Motor neuron (in vitro differentiated cells): ENCODE measurements around the gene MYOF. TPM values are rescaled to one million over a fixed set of nuclear protein-coding genes. Genes with fewer than 3 reads are reported as not detected.

Experiments
- ATAC-seq, 8 experiments: fragments of 200-7000 bp; cut with Tn5 transposase; replicated peaks in 6 of 8; 2 replicates each; pipeline ENCODE4 v1.8.0; 2021; ENCODE audit warnings: mild to moderate bottlenecking in 8 of 8, moderate library complexity in 8 of 8
- H3K27ac ChIP-seq, 2 donors: fragments of 250-450 bp; sonication (Bioruptor Pico); 2 replicates each; pipeline ENCODE4 v1.9.0; 2021; ENCODE audit warnings: antibody characterized with exemption in 2 of 2, mild to moderate bottlenecking in 2 of 2, moderate library complexity in 1 of 2
- H3K4me1 ChIP-seq, 2 donors: fragments of 250-450 bp; sonication (Bioruptor Pico); replicated peaks in 1 of 2; 2 replicates each; pipeline ENCODE4 v1.6.1; 2021; ENCODE audit warnings: antibody characterized with exemption in 2 of 2, mild to moderate bottlenecking in 2 of 2, moderate library complexity in 1 of 2
- H3K4me3 ChIP-seq, 5 donors: fragments of 250-450 bp; sonication (Bioruptor Pico); 2 replicates each; pipeline ENCODE4 v1.9.0; 2021; ENCODE audit warnings: antibody characterized with exemption in 5 of 5, mild to moderate bottlenecking in 5 of 5, moderate library complexity in 4 of 5
- WGBS, 10 experiments: fragments of 450-650 bp; shearing (Covaris generic); methylation state at CpG; one replicate each; pipeline ENCODE4 v1.0.0; 2022; 5-methylcytosine and 5-hydroxymethylcytosine counted together
- in situ Hi-C, 9 experiments: fragments of 400-800 bp; cut with MboI; loops; one replicate each; pipeline ENCODE4 v1.15.0; 2021; ENCODE audit warnings: low sequenced_read_pairs in 9 of 9, low pct_unique_long_range_greater_than_20kb in 2 of 9; ENCODE audit not compliant: unreplicated experiment in 9 of 9
- total RNA-seq, 8 experiments: library from RNA; unstranded; fragments of 300-600 nt; gene quantifications; 2 replicates each; pipeline versions ENCODE4 v1.2.3 to v1.2.4, GENCODE V29; 2022

Gene MYOF
- total RNA-seq, 8 experiments from 2014 or later: 0.29 to 258 (median 13.7) TPM

GRCh38 chr10:93386631-93387369 is 95.3 kb downstream of the MYOF start:
- peak in 4 of 8 experiments; percentile 54 to 68 (median 60) for ATAC-seq
- Histone ChIP-seq H3K4me1 (no peaks in the 10 kb centered on the region), H3K27ac (no peak overlapping the region), H3K4me3 (no peak overlapping the region)
- in situ Hi-C loops: loop anchor here in 5 of 9 experiments (10.0 to 25.0 kb wide), 3 partner anchors 98 to 301 kb away; partner anchors contain the start of genes MYOF (in 4 of the 5) and CEP55 (in 2 of the 5)
- WGBS, 10 experiments: 43 to 95% (median 80%) methylated on average over 1 to 6 of the region's 14 CpGs; no CpG with 5 or more reads in 2 of the 10 experiments

GRCh38 chr10:93385345-93385744 is 96.8 kb downstream of the MYOF start:
- Histone ChIP-seq H3K27ac (no peak overlapping the region), H3K4me1 (no peaks in the 10 kb centered on the region), H3K4me3 (no peak overlapping the region)
- no peak for ATAC-seq
- WGBS, 10 experiments: 77 to 100% (median 85%) methylated on average over 1 to 2 of the region's 2 CpGs; no CpG with 5 or more reads in 3 of the 10 experiments
- in situ Hi-C loops: loop anchor here in 5 of 9 experiments (10.0 to 25.0 kb wide), 3 partner anchors 99 to 302 kb away; partner anchors contain the start of genes MYOF (in 4 of the 5) and CEP55 (in 2 of the 5)

- WGBS, 10 experiments: 70 to 100% (median 99%) methylated on average over 1 to 6 of the region's 7 CpGs; no CpG with 5 or more reads in 2 of the 10 experiments
- in situ Hi-C loops: loop anchor here in 5 of 9 experiments (10.0 to 25.0 kb wide), 3 partner anchors 101 to 303 kb away; partner anchors contain the start of genes MYOF (in 4 of the 5) and CEP55 (in 2 of the 5)
- Histone ChIP-seq H3K4me1 (no peaks in the 10 kb centered on the region), H3K27ac (no peak overlapping the region), H3K4me3 (no peak overlapping the region)
- ATAC-seq: no peak
These were observed 98.1 kb downstream of the MYOF start for GRCh38 chr10:93384006-93384405.

GRCh38 chr10:93383562-93383981 is 98.6 kb downstream of the MYOF start:
- no peak overlapping the region for H3K27ac ChIP-seq
- H3K4me1 ChIP-seq: no peaks in the 10 kb centered on the region
- ATAC-seq: peak in 2 of 8 experiments; percentile 7 to 32
- no peak overlapping the region for H3K4me3 ChIP-seq
- in situ Hi-C loops: loop anchor here in 5 of 9 experiments (10.0 to 25.0 kb wide), 3 partner anchors 101 to 304 kb away; partner anchors contain the start of genes MYOF (in 4 of the 5) and CEP55 (in 2 of the 5)
- 14 to 100% (median 84%) methylated on average over 1 to 6 of the region's 6 CpGs; no CpG with 5 or more reads in 3 of the 10 experiments for WGBS, 10 experiments

- Histone ChIP-seq H3K4me3 (no peak overlapping the region), H3K4me1 (peaks cover 5 to 7% of the 10 kb centered on the region in 2 donors), H3K27ac (no peak overlapping the region)
- 34 to 92% (median 77%) methylated on average over 1 to 5 of the region's 5 CpGs; no CpG with 5 or more reads in 1 of the 10 experiments for WGBS, 10 experiments
- ATAC-seq: no peak
- in situ Hi-C loops: loop anchor here in 8 of 9 experiments (10.0 to 25.0 kb wide), 3 partner anchors 105 to 307 kb away; partner anchors contain the start of genes MYOF (in 8 of the 8) and CEP55 (in 2 of the 8)
These were observed 102.2 kb downstream of the MYOF start for GRCh38 chr10:93379731-93380575.

- in situ Hi-C loops: loop anchor here in 7 of 9 experiments (10.0 to 25.0 kb wide), 3 partner anchors 106 to 308 kb away; partner anchors contain the start of genes MYOF (in 6 of the 7) and CEP55 (in 2 of the 7)
- no peak overlapping the region for H3K4me3 ChIP-seq
- H3K4me1 ChIP-seq: peaks cover 5 to 7% of the 10 kb centered on the region in 2 donors
- H3K27ac ChIP-seq: no peak overlapping the region
- 20 to 100% (median 78%) methylated on average over 1 to 3 of the region's 3 CpGs; no CpG with 5 or more reads in 4 of the 10 experiments for WGBS, 10 experiments
- no peak for ATAC-seq
These were observed 103.0 kb downstream of the MYOF start for GRCh38 chr10:93378997-93379730.

GRCh38 chr10:93378039-93378438 is 104.1 kb downstream of the MYOF start:
- Histone ChIP-seq H3K4me3 (no peak overlapping the region), H3K4me1 (peaks cover 5 to 7% of the 10 kb centered on the region in 2 donors), H3K27ac (no peak overlapping the region)
- WGBS, 10 experiments: 88 to 100% (median 100%) methylated on average over 2 of the region's 2 CpGs; no CpG with 5 or more reads in 4 of the 10 experiments
- in situ Hi-C loops: loop anchor here in 7 of 9 experiments (10.0 to 25.0 kb wide), 3 partner anchors 107 to 309 kb away; partner anchors contain the start of genes MYOF (in 6 of the 7) and CEP55 (in 2 of the 7)
- ATAC-seq: no peak

GRCh38 chr10:93376372-93377293 is 105.5 kb downstream of the MYOF start:
- Histone ChIP-seq H3K27ac (no peak overlapping the region), H3K4me3 (no peak overlapping the region), H3K4me1 (peaks cover 5 to 7% of the 10 kb centered on the region in 2 donors)
- peak; percentile 80 to 95 (median 88) for ATAC-seq
- whole genome bisulfite sequencing, 10 experiments: 0 to 51% (median 30%) methylated on average over 3 to 7 of the region's 10 CpGs
- in situ Hi-C loops: loop anchor here in 7 of 9 experiments (10.0 to 25.0 kb wide), 3 partner anchors 108 to 311 kb away; partner anchors contain the start of genes MYOF (in 6 of the 7) and CEP55 (in 2 of the 7)

GRCh38 chr10:93370961-93371360 is 111.2 kb downstream of the MYOF start:
- in situ Hi-C loops: loop anchor here in 4 of 9 experiments (10.0 kb wide), 1 partner anchor 114 kb away; the partner anchor contains the start of gene MYOF (in 4 of the 4)
- 0 to 82% (median 63%) methylated on average over 1 of the region's 1 CpG; no CpG with 5 or more reads in 2 of the 10 experiments for WGBS, 10 experiments

GRCh38 chr10:93369588-93370164 is 112.5 kb downstream of the MYOF start:
- no peak for ATAC-seq
- no peak overlapping the region for H3K27ac ChIP-seq
- 50 to 100% (median 84%) methylated on average over 2 to 6 of the region's 6 CpGs for WGBS, 10 experiments

More at GRCh38 chr10:93370961-93371360, 111.2 kb downstream of the MYOF start:
- no peak overlapping the region for H3K4me3 ChIP-seq
- H3K27ac ChIP-seq: no peak overlapping the region
- ATAC-seq: peak in 4 of 8 experiments; percentile 21 to 82 (median 51)
- no peaks in the 10 kb centered on the region for H3K4me1 ChIP-seq

More at GRCh38 chr10:93369588-93370164, 112.5 kb downstream of the MYOF start:
- H3K4me1 ChIP-seq: no peaks in the 10 kb centered on the region
- in situ Hi-C loops: loop anchor here in 4 of 9 experiments (10.0 kb wide), 1 partner anchor 115 kb away; the partner anchor contains the start of gene MYOF (in 4 of the 4)
- H3K4me3 ChIP-seq: no peak overlapping the region
